KMS-11 (cell line): ENCODE data around the gene SEL1L3.

Experiments
- H2AFZ ChIP-seq: fragments of 200-600 bp; sonication (generic); 2 replicates; pipeline ENCODE4 v1.6.1; 2016; ENCODE audit warnings: antibody characterized with exemption, mixed run types, low read depth
- H3K27ac ChIP-seq: fragments of 200-600 bp; sonication (generic); 2 replicates; pipeline ENCODE4 v1.6.1; 2016; ENCODE audit warnings: mild to moderate bottlenecking, mixed run types
- H3K27me3 ChIP-seq: fragments of 200-600 bp; sonication (generic); 2 replicates; pipeline ENCODE4 v1.6.1; 2017; ENCODE audit warnings: mild to moderate bottlenecking, low read depth, mixed run types, moderate library complexity; ENCODE audit not compliant: insufficient read depth
- H3K36me3 ChIP-seq: fragments of 200-600 bp; sonication (generic); 2 replicates; pipeline ENCODE4 v1.6.1; 2017; ENCODE audit warnings: mild to moderate bottlenecking, mixed run types; ENCODE audit not compliant: insufficient read depth
- H3K4me1 ChIP-seq: fragments of 200-600 bp; sonication (generic); 2 replicates; pipeline ENCODE4 v1.6.1; 2016; ENCODE audit warnings: mild to moderate bottlenecking, low read depth, mixed run types; ENCODE audit not compliant: poor library complexity, severe bottlenecking
- H3K4me2 ChIP-seq: fragments of 200-600 bp; sonication (generic); 2 replicates; pipeline ENCODE4 v1.7.0; 2016; ENCODE audit warnings: mild to moderate bottlenecking, mixed run types
- H3K4me3 ChIP-seq: fragments of 200-600 bp; sonication (generic); IDR thresholded peaks from 2 replicates; pipeline ENCODE4 v1.6.1; 2017; ENCODE audit warnings: low read depth, low read length, mixed read lengths; ENCODE audit not compliant: insufficient read depth
- H3K79me2 ChIP-seq: fragments of 200-600 bp; sonication (generic); 2 replicates; pipeline ENCODE4 v1.6.1; 2016; ENCODE audit warnings: low read depth, mixed run types; ENCODE audit not compliant: insufficient read depth
- H3K9ac ChIP-seq: fragments of 200-600 bp; sonication (generic); 2 replicates; pipeline ENCODE4 v1.6.1; 2016; ENCODE audit warnings: mild to moderate bottlenecking, mixed run types
- H4K20me1 ChIP-seq: fragments of 200-600 bp; sonication (generic); 2 replicates; pipeline ENCODE4 v1.6.1; 2016; ENCODE audit warnings: mild to moderate bottlenecking, mixed run types; ENCODE audit not compliant: insufficient read depth
- CTCF ChIP-seq: fragments of 200-600 bp; sonication (generic); conservative IDR thresholded peaks from 2 replicates; pipeline ENCODE4 v1.6.1; 2017; ENCODE audit warnings: low read depth, mild to moderate bottlenecking, antibody characterized with exemption, low read length, moderate library complexity, mixed read lengths

SEL1L3 gene

GRCh38 chr4:25856756-25857155 is 6.0 kb downstream of the SEL1L3 start:
- Histone ChIP-seq H3K4me2 (no peak overlapping the region), H3K27ac (no peak overlapping the region), H3K27me3 (no peaks in the 10 kb centered on the region), H4K20me1 (no peaks in the 10 kb centered on the region), H3K36me3 (no peaks in the 10 kb centered on the region), H3K4me3 (no peak overlapping the region), H3K9ac (no peak overlapping the region), H3K4me1 (no peaks in the 10 kb centered on the region), H2AFZ (no peak overlapping the region), H3K79me2 (no peaks in the 10 kb centered on the region)
- TF ChIP-seq CTCF = no peak

DNA sequence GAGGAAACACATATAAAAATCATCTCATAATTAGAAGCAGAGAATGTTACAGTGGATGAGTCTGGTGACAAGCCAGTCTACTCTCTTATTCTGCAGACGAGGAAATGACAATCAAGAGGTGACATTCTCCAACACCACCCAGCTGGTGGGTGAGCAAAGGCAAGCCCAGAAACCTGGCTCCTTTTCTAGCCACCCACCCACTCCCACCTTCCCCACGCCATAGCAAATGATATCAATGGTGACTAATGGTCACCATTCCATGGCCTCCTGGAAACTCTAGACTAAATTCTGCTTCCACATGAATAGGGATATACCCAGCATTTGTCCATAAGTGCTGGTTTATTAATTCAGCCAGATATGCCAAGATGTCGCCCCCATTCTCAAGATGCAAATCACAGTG is 10.7 kb downstream of the SEL1L3 start:
- no peak overlapping the region for H3K4me2 ChIP-seq
- H3K36me3 ChIP-seq = no peaks in the 10 kb centered on the region
- H4K20me1 ChIP-seq = no peaks in the 10 kb centered on the region
- no peaks in the 10 kb centered on the region for H3K27me3 ChIP-seq
- H2AFZ ChIP-seq = no peak overlapping the region
- no peaks in the 10 kb centered on the region for H3K4me1 ChIP-seq
- H3K79me2 ChIP-seq = no peaks in the 10 kb centered on the region
- H3K4me3 ChIP-seq = no peak overlapping the region
- H3K27ac ChIP-seq = no peak overlapping the region
- no peak overlapping the region for H3K9ac ChIP-seq
- TF ChIP-seq CTCF = no peak

DNA sequence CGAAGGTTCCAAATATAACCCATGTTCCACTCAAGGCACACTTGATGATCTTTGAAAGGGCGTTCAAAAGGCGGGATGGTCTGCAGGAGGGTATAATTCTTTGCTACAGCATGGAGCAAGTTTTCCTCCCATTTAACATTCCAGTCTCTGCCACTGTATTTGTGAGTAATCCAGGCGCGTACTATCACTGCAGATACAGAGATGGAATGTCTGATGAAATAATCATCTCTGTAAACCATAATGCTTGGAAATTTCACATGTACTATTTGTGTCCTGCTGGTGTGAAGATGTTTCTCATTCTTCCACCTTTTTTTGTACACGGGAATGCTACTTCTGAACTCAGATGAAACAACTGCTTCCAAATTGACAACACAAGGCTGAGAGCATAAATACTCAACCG is 15.5 kb downstream of the SEL1L3 start:
- H3K4me1 ChIP-seq = no peaks in the 10 kb centered on the region
- no peak overlapping the region for H3K27ac ChIP-seq
- no peaks in the 10 kb centered on the region for H3K27me3 ChIP-seq
- H3K4me3 ChIP-seq = no peak overlapping the region
- no peak overlapping the region for H2AFZ ChIP-seq
- no peaks in the 10 kb centered on the region for H3K79me2 ChIP-seq
- no peak overlapping the region for H3K9ac ChIP-seq
- H3K36me3 ChIP-seq = no peaks in the 10 kb centered on the region
- TF ChIP-seq CTCF = no peak
- H3K4me2 ChIP-seq = no peak overlapping the region
- no peaks in the 10 kb centered on the region for H4K20me1 ChIP-seq

GRCh38 chr4:25845841-25846653 is 16.7 kb downstream of the SEL1L3 start:
- no peak overlapping the region for H3K4me3 ChIP-seq
- H3K36me3 ChIP-seq = no peaks in the 10 kb centered on the region
- no peak overlapping the region for H3K9ac ChIP-seq
- no peaks in the 10 kb centered on the region for H3K79me2 ChIP-seq
- H4K20me1 ChIP-seq = no peaks in the 10 kb centered on the region
- no peak overlapping the region for H3K27ac ChIP-seq
- no peak overlapping the region for H3K4me2 ChIP-seq
- no peaks in the 10 kb centered on the region for H3K4me1 ChIP-seq
- no peak for TF ChIP-seq CTCF
- no peaks in the 10 kb centered on the region for H3K27me3 ChIP-seq
- H2AFZ ChIP-seq = no peak overlapping the region
